IgD-negative memory B cell (primary cell): Measurements from ENCODE around the gene SVBP. TPM values are rescaled to one million over a fixed set of nuclear protein-coding genes. Genes with fewer than 3 reads are reported as not detected.
"Not testable (repeated sequence)": the region's sequence is repeated elsewhere in the genome, so short reads cannot be mapped to it uniquely, and the experiment has no call there.

ENCODE experiments used
- H3K27ac Mint-ChIP-seq, 3 donors: one replicate each; pipeline ENCODE4 v1.8.0; 2020 to 2022; ENCODE audit warnings: mild to moderate bottlenecking in 3 of 3, mixed read lengths in 3 of 3, moderate library complexity in 1 of 3
- H3K27me3 Mint-ChIP-seq: one replicate; pipeline ENCODE4 v1.8.0; 2021; ENCODE audit warnings: mixed read lengths
- H3K36me3 Mint-ChIP-seq: one replicate; pipeline ENCODE4 v1.8.0; 2020; ENCODE audit warnings: mild to moderate bottlenecking, mixed read lengths
- H3K4me1 Mint-ChIP-seq, 3 donors: one replicate each; pipeline ENCODE4 v1.8.0; 2020 to 2022; ENCODE audit warnings: mixed read lengths in 3 of 3, mild to moderate bottlenecking in 1 of 3
- H3K4me3 Mint-ChIP-seq, 4 donors: one replicate each; pipeline ENCODE4 v1.8.0; 2020 to 2022; ENCODE audit warnings: mild to moderate bottlenecking in 4 of 4, mixed read lengths in 4 of 4, moderate library complexity in 3 of 4
- H3K9me3 Mint-ChIP-seq, 3 donors: one replicate each; pipeline ENCODE4 v1.8.0; 2020 to 2021; ENCODE audit warnings: mixed read lengths in 3 of 3, mild to moderate bottlenecking in 1 of 3
- polyA plus RNA-seq: library from polyadenylated mRNA; unstranded; fragments of 300-500 nt; fragmentation: Illumina TruSeq; gene quantifications from one replicate; pipeline ENCODE4 v1.2.3, GENCODE V29; 2021

Gene SVBP, protein sequence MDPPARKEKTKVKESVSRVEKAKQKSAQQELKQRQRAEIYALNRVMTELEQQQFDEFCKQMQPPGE
- 47.1 TPM for polyA plus RNA-seq

DNA sequence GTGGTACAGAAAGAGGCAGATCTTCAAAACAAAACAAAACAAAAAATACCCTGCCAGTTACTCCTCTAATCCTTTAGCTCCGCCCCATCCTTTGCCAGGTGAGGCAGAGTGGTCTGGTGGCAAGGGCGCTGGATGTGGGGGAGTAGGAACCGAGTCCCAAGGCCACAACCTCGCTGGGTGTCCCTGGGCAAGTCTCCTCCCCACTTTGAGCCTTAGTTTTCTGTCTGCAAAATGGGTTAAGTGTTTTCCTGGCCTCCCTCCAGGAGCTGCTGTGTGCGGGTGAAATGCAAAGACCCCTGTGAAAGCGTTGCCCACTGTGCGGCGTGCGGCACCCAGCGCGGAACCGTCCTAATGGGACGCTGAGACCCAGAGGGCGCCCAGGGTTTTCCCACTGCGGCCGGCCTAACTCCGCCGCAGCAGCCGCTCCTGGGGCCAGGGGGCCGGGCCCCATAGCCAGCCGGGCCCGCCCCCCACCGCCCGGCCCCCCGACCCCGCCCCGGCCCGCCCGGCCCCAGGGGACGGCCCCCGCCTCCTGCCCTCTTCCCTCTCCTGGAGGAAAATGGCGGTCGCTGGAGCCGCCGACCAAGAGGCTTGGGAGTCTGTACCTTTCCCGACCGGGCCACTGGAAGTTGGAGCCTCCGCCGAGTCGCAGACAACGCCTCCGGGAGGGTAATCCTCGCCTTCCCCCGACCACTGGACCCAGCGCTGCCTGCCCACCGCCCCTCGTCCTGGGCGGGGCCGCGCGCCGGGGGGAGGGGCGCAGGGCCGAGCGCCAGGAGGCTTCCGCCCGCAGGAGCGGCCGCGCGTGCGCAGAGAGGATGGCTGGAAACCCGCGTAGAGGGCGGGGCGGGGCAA is at the start of gene SVBP, which contains the start of gene ERMAP:
Gene SVBP (minus strand): TSS at position 813 of the 855 bp plus-strand sequence. CDS start 853 bp downstream, outside the sequence.
Gene ERMAP (plus strand): TSS at position 538 of the 855 bp plus-strand sequence. CDS start 13,327 bp downstream, outside the sequence.
- Mint-ChIP-seq H3K27me3 (no peaks in the 10 kb centered on the region), H3K4me1 (peaks cover 15 to 21% (median 19%) of the 10 kb centered on the region in 3 donors), H3K27ac (peak within 1 kb of the TSS; percentile 51 to 94 (median 82)), H3K36me3 (peaks cover 9% of the 10 kb centered on the region), H3K4me3 (peak within 1 kb of the TSS; percentile 84 to 93 (median 90)), H3K9me3 (no peaks in the 10 kb centered on the region)

DNA sequence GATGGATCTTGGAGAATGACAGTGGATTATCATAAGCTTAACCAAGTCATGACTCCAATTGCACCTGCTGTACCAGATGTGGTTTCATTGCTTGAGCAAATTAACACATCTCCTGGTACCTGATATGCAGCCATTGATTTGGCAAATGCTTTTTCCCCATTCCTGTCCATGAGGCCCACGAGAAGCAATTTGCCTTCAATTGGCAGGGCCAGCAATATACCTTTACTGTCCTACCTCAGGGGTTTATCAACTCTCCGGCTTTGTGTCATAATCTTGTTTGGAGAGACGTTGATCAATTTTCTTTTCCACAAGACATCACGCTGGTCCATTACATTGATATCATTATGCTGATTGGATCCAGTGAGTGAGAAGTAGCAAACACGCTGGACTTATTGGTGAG is 49.4 kb upstream of the SVBP start:
- Mint-ChIP-seq H3K27ac (no peak overlapping the region), H3K4me3 (no peak overlapping the region), H3K36me3 (peaks cover 3% of the 10 kb centered on the region), H3K4me1 (no peaks in the 10 kb centered on the region), H3K27me3 (peaks cover 10% of the 10 kb centered on the region), H3K9me3 (peaks cover 0 to 2% (median 0%) of the 10 kb centered on the region in 3 donors)

- Mint-ChIP-seq H3K4me3 (no peak overlapping the region), H3K36me3 (peaks cover 7% of the 10 kb centered on the region), H3K27ac (no peak overlapping the region), H3K9me3 (peaks cover 3 to 13% (median 10%) of the 10 kb centered on the region in 3 donors), H3K27me3 (peaks cover 21% of the 10 kb centered on the region), H3K4me1 (peaks cover 0 to 2% (median 0%) of the 10 kb centered on the region in 3 donors)
These were observed 43.8 kb upstream of the SVBP start for GRCh38 chr1:42861014-42861399.

DNA sequence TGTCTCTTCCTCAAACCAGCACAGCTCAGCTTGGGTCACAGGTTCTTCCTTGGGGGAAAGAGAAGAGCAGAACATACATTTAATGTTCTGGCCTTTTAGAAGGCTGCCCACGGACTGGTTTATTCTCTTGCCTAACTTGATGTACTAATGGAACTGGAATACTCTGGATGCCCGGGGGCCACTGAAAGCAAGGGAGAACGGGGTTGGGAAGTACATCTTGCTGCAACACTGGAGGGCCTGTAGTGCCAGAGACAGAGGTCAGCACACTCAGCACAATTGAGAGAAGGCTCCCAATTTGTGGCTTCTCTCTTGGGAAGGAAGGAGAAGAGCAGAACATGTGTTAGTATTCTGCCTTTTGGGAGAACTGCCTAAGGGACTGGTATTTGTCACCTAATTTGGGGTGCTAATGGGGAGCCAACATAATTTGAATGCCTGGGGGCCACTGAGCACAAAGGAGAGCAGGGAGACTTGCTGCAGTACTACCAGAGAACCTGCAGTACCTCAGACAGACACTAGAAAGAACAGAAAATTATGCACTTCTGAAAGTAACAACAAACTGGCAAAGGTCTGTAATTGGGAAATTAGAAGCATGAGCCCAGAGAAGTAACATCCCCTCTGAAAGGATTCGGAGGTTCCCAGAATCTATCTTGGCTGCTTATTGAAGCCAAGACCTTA is 43.3 kb upstream of the SVBP start:
- Mint-ChIP-seq H3K27ac (no peak overlapping the region), H3K4me1 (peaks cover 0 to 5% (median 0%) of the 10 kb centered on the region in 3 donors), H3K36me3 (peaks cover 7% of the 10 kb centered on the region), H3K4me3 (peak overlapping the region in 1 of 4 donors; percentile 13), H3K9me3 (peaks cover 3 to 13% (median 10%) of the 10 kb centered on the region in 3 donors), H3K27me3 (peaks cover 20% of the 10 kb centered on the region)

DNA sequence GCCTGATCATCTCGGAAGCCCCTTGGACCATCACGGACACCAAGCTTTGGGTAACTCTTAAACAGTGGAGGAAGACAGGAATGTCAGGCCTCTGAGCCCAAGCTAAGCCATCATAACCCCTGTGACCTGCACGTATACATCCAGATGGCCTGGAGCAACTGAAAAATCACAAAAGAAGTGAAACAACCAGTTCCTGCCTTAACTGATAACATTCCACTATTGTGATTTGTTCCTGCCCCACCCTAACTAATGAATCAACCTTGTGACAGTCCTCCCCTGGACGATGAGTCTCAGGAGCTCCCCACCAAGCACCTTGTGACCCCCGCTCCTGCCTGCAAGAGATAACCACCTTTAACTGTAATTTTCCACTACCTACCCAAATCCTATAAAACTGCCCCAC is 42.2 kb upstream of the SVBP start:
- H3K4me3 Mint-ChIP-seq, H3K27ac Mint-ChIP-seq, H3K4me1 Mint-ChIP-seq, H3K36me3 Mint-ChIP-seq: not testable (repeated sequence)
- Mint-ChIP-seq H3K9me3 (peaks cover 3 to 13% (median 10%) of the 10 kb centered on the region in 3 donors), H3K27me3 (peaks cover 20% of the 10 kb centered on the region)

DNA sequence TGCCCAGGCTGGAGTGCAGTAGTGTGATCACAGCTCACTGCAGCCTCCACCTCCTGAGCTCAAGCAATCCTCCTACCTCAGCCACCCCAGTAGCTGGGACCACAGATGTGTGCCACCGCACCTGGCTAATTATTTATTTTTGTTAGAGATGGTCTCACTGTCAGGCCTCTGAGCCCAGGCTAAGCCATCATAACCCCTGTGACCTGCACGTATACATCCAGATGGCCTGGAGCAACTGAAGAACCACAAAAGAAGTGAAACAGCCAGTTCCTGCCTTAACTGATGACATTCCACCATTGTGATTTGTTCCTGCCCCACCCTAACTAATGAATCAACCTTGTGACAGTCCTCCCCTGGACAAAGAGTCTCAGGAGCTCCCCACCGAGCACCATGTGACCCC is 39.4 kb upstream of the SVBP start:
- Mint-ChIP-seq H3K4me1 (peaks cover 9 to 14% (median 11%) of the 10 kb centered on the region in 3 donors), H3K27me3 (peaks cover 14% of the 10 kb centered on the region), H3K9me3 (peaks cover 3 to 13% (median 7%) of the 10 kb centered on the region in 3 donors), H3K36me3 (peaks cover 12% of the 10 kb centered on the region)
- H3K27ac Mint-ChIP-seq, H3K4me3 Mint-ChIP-seq: not testable (repeated sequence)

- Mint-ChIP-seq H3K4me1 (peaks cover 15 to 23% (median 18%) of the 10 kb centered on the region in 3 donors), H3K4me3 (no peak overlapping the region), H3K36me3 (peaks cover 21% of the 10 kb centered on the region), H3K27ac (no peak overlapping the region), H3K27me3 (no peaks in the 10 kb centered on the region), H3K9me3 (peaks cover 0 to 5% (median 1%) of the 10 kb centered on the region in 3 donors)
These were observed 36.1 kb upstream of the SVBP start for GRCh38 chr1:42853116-42853884.

GRCh38 chr1:42852608-42852980 is 35.4 kb upstream of the SVBP start:
- peaks cover 20% of the 10 kb centered on the region for H3K36me3 Mint-ChIP-seq
- H3K4me1 Mint-ChIP-seq, result peaks cover 20 to 27% (median 22%) of the 10 kb centered on the region in 3 donors
- H3K4me3 Mint-ChIP-seq, result peak overlapping the region in 2 of 4 donors; percentile 8 to 42
- H3K27ac Mint-ChIP-seq, result peak overlapping the region in 2 of 3 donors; percentile 36 to 48
- peaks cover 0 to 5% (median 1%) of the 10 kb centered on the region in 3 donors for H3K9me3 Mint-ChIP-seq
- no peaks in the 10 kb centered on the region for H3K27me3 Mint-ChIP-seq

- H3K9me3 Mint-ChIP-seq, result peaks cover 0 to 5% (median 1%) of the 10 kb centered on the region in 3 donors
- no peaks in the 10 kb centered on the region for H3K27me3 Mint-ChIP-seq
- H3K36me3 Mint-ChIP-seq, result peaks cover 18% of the 10 kb centered on the region
- H3K27ac Mint-ChIP-seq, result peak overlapping the region in 2 of 3 donors; percentile 36 to 48
- peak overlapping the region in 2 of 4 donors; percentile 8 to 42 for H3K4me3 Mint-ChIP-seq
- peaks cover 25 to 32% (median 28%) of the 10 kb centered on the region in 3 donors for H3K4me1 Mint-ChIP-seq
These were observed 34.9 kb upstream of the SVBP start for GRCh38 chr1:42851960-42852607.

DNA sequence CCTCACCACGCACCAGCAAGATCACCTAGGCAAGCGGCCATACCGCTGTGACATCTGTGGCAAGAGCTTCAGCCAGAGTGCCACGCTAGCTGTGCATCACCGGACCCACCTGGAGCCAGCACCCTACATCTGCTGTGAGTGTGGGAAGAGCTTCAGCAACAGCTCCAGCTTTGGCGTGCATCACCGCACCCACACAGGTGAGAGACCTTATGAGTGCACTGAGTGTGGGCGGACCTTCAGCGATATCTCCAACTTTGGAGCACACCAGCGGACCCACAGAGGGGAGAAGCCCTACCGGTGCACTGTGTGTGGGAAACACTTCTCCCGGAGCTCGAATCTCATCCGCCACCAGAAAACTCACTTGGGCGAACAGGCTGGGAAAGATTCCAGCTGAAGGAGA is 34.2 kb upstream of the SVBP start:
- H3K4me1 Mint-ChIP-seq, result peaks cover 27 to 32% (median 30%) of the 10 kb centered on the region in 3 donors
- no peaks in the 10 kb centered on the region for H3K27me3 Mint-ChIP-seq
- H3K36me3 Mint-ChIP-seq, result peaks cover 17% of the 10 kb centered on the region
- no peak overlapping the region for H3K4me3 Mint-ChIP-seq
- H3K27ac Mint-ChIP-seq, result no peak overlapping the region
- peaks cover 0 to 1% (median 0%) of the 10 kb centered on the region in 3 donors for H3K9me3 Mint-ChIP-seq

DNA sequence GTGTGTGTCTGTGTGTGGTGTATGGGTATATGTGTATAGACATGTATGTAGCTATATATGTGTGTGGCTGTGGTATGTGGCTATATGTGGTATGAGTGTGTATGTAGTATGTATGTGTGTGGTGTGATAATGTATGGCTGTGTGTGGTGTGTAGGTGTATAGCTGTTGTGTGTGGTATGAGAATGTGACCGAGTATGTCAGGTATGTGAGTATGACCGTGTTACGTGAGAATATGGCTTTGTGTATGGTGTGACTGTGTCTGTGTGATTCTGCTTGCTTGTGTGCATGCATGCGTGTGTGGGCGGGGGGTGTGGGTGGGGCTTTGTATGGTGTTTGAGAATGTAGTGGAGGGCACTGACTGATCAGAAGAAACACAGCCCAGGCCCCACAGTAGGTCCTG is 32.7 kb upstream of the SVBP start:
- H3K9me3 Mint-ChIP-seq, result peaks cover 0 to 1% (median 0%) of the 10 kb centered on the region in 3 donors
- H3K27ac Mint-ChIP-seq, result no peak overlapping the region
- peak overlapping the region in 1 of 4 donors; percentile 65 for H3K4me3 Mint-ChIP-seq
- no peaks in the 10 kb centered on the region for H3K27me3 Mint-ChIP-seq
- peaks cover 32 to 35% (median 32%) of the 10 kb centered on the region in 3 donors for H3K4me1 Mint-ChIP-seq
- H3K36me3 Mint-ChIP-seq, result peaks cover 17% of the 10 kb centered on the region

DNA sequence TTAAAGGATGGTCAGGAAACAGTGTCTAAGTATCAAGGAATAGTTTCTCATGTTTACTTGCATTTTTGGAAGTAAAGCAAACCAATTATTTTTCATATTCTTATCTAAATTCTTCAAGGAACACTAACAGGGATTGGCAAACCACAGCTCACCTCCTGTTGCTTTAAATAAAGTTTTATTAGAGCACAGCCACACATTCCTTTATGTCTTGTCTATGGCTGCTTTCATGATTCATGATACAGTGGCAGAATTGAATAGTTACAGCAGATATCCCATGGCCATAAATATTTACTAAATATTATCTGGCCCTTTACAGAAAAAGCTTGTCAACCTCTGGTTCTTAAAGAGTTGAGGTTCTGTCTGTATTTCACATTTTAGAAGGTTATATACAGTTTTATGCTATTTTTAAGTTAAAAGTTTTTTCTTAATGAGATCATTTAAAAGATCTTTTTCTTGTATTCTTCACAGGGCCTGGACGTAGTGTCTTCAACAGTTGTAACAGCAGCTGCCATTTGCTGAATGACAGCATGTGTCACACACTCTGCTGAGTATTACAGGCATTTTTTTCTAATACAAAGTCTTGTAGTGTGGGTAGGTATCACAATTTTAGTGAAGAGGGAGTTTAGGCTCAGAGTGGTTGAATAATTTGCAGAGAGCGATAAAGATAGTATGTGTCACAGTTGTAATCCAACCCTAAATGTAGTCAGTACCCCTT is 31.8 kb upstream of the SVBP start:
- peak overlapping the region in 2 of 4 donors; percentile 41 to 87 for H3K4me3 Mint-ChIP-seq

GRCh38 chr1:42847721-42848460 is 30.7 kb upstream of the SVBP start:
- H3K4me3 Mint-ChIP-seq, result peak overlapping the region; percentile 87 to 95 (median 92)
- no peak overlapping the region for H3K27ac Mint-ChIP-seq

More for the DNA sequence above, 31.8 kb upstream of the SVBP start:
- Mint-ChIP-seq H3K27ac (peak overlapping the region in 1 of 3 donors; percentile 19), H3K9me3 (peaks cover 0 to 1% (median 0%) of the 10 kb centered on the region in 3 donors), H3K27me3 (no peaks in the 10 kb centered on the region), H3K4me1 (peaks cover 32 to 35% (median 32%) of the 10 kb centered on the region in 3 donors), H3K36me3 (peaks cover 17% of the 10 kb centered on the region)

More at GRCh38 chr1:42847721-42848460, 30.7 kb upstream of the SVBP start:
- no peaks in the 10 kb centered on the region for H3K27me3 Mint-ChIP-seq
- peaks cover 15% of the 10 kb centered on the region for H3K36me3 Mint-ChIP-seq
- peaks cover 0 to 1% (median 0%) of the 10 kb centered on the region in 3 donors for H3K9me3 Mint-ChIP-seq
- H3K4me1 Mint-ChIP-seq, result peaks cover 29 to 32% (median 31%) of the 10 kb centered on the region in 3 donors
